ENCODE data around the gene C3orf20. TPM values are rescaled to one million over a fixed set of nuclear protein-coding genes. Genes with fewer than 3 reads are reported as not detected.

C3orf20 gene
- total and polyA plus RNA-seq, 2 experiments from 2014 or later, result not detected

GRCh38 chr3:14779069-14779685 is 104.2 kb downstream of the C3orf20 start:
- Histone ChIP-seq H3K9ac (no peak overlapping the region), H3K4me1 (ENCODE audit: insufficient read depth) (no peaks in the 10 kb centered on the region), H4K20me1 (ENCODE audit: insufficient read depth) (no peaks in the 10 kb centered on the region), H3K79me2 (ENCODE audit: insufficient read depth) (no peaks in the 10 kb centered on the region), H3F3A (ENCODE audit: insufficient read depth) (no peaks in the 10 kb centered on the region), H2AFZ (no peak overlapping the region), H3K4me2 (ENCODE audit: unreplicated experiment) (no peak overlapping the region), H3K9me3 (ENCODE audit: low read depth) (peaks cover 5% of the 10 kb centered on the region), H3K9me2 (ENCODE audit: insufficient read depth) (no peaks in the 10 kb centered on the region), H3K4me3 (no peak overlapping the region), H3K36me3 (ENCODE audit: low read depth) (no peaks in the 10 kb centered on the region), H3K27ac (no peak overlapping the region), H3K27me3 (replicated peaks; ENCODE audit: insufficient read depth) (no peaks in the 10 kb centered on the region)
- in situ Hi-C loops (cut with MboI), result no loop called here
- no peak for DNase-seq
- TF ChIP-seq EZH2 (IDR thresholded peaks at IDR 0.05; ENCODE audit: insufficient read depth, poor library complexity, severe bottlenecking), result no peak
- no peak for TF ChIP-seq EZH2phosphoT487 (IDR thresholded peaks at IDR 0.05; ENCODE audit: insufficient read depth, low read depth)
- WGBS, 2 experiments (ENCODE audit: low coverage in 1 of 2, low lambda C conversion rate in 2 of 2, missing lambda C conversion rate in 2 of 2), result 58 to 78% methylated on average over 2 of the region's 2 CpGs

GRCh38 chr3:14780927-14781507 is 106.1 kb downstream of the C3orf20 start:
- Histone ChIP-seq H3K9me3 (ENCODE audit: low read depth) (peaks cover 5% of the 10 kb centered on the region), H3K27me3 (replicated peaks; ENCODE audit: insufficient read depth) (no peaks in the 10 kb centered on the region), H3K36me3 (ENCODE audit: low read depth) (no peaks in the 10 kb centered on the region), H2AFZ (no peak overlapping the region), H3K9me2 (ENCODE audit: insufficient read depth) (no peaks in the 10 kb centered on the region), H3F3A (ENCODE audit: insufficient read depth) (no peaks in the 10 kb centered on the region), H3K79me2 (ENCODE audit: insufficient read depth) (no peaks in the 10 kb centered on the region), H3K4me2 (ENCODE audit: unreplicated experiment) (no peak overlapping the region), H4K20me1 (ENCODE audit: insufficient read depth) (no peaks in the 10 kb centered on the region), H3K27ac (no peak overlapping the region), H3K9ac (no peak overlapping the region), H3K4me1 (ENCODE audit: insufficient read depth) (no peaks in the 10 kb centered on the region), H3K4me3 (no peak overlapping the region)
- DNase-seq, result peak; percentile 71
- in situ Hi-C loops (cut with MboI), result no loop called here
- TF ChIP-seq EZH2phosphoT487 (IDR thresholded peaks at IDR 0.05; ENCODE audit: insufficient read depth, low read depth), result no peak
- WGBS, 2 experiments (ENCODE audit: low coverage in 1 of 2, low lambda C conversion rate in 2 of 2, missing lambda C conversion rate in 2 of 2), result 35 to 39% methylated on average over 12 of the region's 12 CpGs

- TF ChIP-seq EZH2phosphoT487 (IDR thresholded peaks at IDR 0.05; ENCODE audit: insufficient read depth, low read depth), result no peak
- TF ChIP-seq EZH2 (IDR thresholded peaks at IDR 0.05; ENCODE audit: insufficient read depth, poor library complexity, severe bottlenecking), result no peak
- no peaks in the 10 kb centered on the region for H3K36me3 ChIP-seq (ENCODE audit: low read depth)
- peaks cover 5% of the 10 kb centered on the region for H3K9me3 ChIP-seq (ENCODE audit: low read depth)
- H3K27ac ChIP-seq, result no peak overlapping the region
- no peaks in the 10 kb centered on the region for H3F3A ChIP-seq (ENCODE audit: insufficient read depth)
- no peaks in the 10 kb centered on the region for H3K4me1 ChIP-seq (ENCODE audit: insufficient read depth)
- H3K9me2 ChIP-seq (ENCODE audit: insufficient read depth), result no peaks in the 10 kb centered on the region
- no peaks in the 10 kb centered on the region for H3K79me2 ChIP-seq (ENCODE audit: insufficient read depth)
- no peaks in the 10 kb centered on the region for H4K20me1 ChIP-seq (ENCODE audit: insufficient read depth)
- H3K27me3 ChIP-seq (replicated peaks; ENCODE audit: insufficient read depth), result peaks cover 14% of the 10 kb centered on the region; the same call in 1 of the 2 replicates
- DNase-seq, result no peak
- no peak overlapping the region for H2AFZ ChIP-seq
- WGBS, 2 experiments (ENCODE audit: low coverage in 1 of 2, low lambda C conversion rate in 2 of 2, missing lambda C conversion rate in 2 of 2), result 51 to 77% methylated on average over 2 of the region's 2 CpGs
- H3K4me2 ChIP-seq (ENCODE audit: unreplicated experiment), result no peak overlapping the region
- in situ Hi-C loops (cut with MboI), result no loop called here
- H3K4me3 ChIP-seq, result no peak overlapping the region
- no peak overlapping the region for H3K9ac ChIP-seq
Observed at GRCh38 chr3:14783480-14784086, 108.6 kb downstream of the C3orf20 start.

DNA sequence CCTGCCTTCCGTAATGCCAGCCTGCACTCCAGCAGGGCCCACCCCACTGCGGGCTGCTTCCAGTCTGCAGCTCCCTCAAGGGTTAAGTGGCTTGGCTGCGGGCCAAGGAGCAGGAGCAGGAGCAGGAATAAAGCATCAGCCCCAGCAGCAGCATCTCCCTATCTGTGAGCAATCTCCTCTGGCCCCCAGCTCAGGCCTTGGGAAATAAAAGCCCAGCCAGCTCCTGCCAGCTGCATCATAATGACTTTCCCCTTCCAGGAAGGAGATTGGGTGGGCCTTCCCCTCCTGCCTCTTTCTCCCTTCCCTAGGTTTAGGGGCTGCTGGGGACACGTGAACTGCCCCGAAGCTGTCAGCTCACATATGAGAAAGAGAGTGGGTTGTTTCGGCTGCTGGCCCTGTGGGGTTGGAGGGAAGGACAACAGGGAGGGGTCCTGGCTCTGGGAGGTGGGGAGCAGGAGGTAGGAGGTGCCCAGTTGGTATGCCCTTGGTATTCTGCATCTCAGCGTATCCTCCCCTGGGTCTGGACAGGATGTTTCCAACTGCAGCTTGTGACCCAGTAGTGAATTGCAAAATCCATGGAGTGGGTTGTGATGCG is 109.2 kb downstream of the C3orf20 start:
- Histone ChIP-seq H3K27ac (no peak overlapping the region), H3K4me3 (no peak overlapping the region), H3K9me2 (ENCODE audit: insufficient read depth) (no peaks in the 10 kb centered on the region), H3K9ac (no peak overlapping the region), H3K27me3 (replicated peaks; ENCODE audit: insufficient read depth) (peaks cover 14% of the 10 kb centered on the region; the same call in 1 of the 2 replicates), H3K4me2 (ENCODE audit: unreplicated experiment) (no peak overlapping the region), H3K79me2 (ENCODE audit: insufficient read depth) (no peaks in the 10 kb centered on the region), H4K20me1 (ENCODE audit: insufficient read depth) (no peaks in the 10 kb centered on the region), H3K9me3 (ENCODE audit: low read depth) (peaks cover 2% of the 10 kb centered on the region), H2AFZ (no peak overlapping the region), H3K4me1 (ENCODE audit: insufficient read depth) (no peaks in the 10 kb centered on the region), H3K36me3 (ENCODE audit: low read depth) (no peaks in the 10 kb centered on the region), H3F3A (ENCODE audit: insufficient read depth) (no peaks in the 10 kb centered on the region)
- TF ChIP-seq EZH2 (IDR thresholded peaks at IDR 0.05; ENCODE audit: insufficient read depth, poor library complexity, severe bottlenecking) (no peak), EZH2phosphoT487 (IDR thresholded peaks at IDR 0.05; ENCODE audit: insufficient read depth, low read depth) (no peak)
- in situ Hi-C loops (cut with MboI), result no loop called here
- 32% methylated on average over 8 of the region's 8 CpGs for WGBS, 2 experiments (ENCODE audit: low coverage in 1 of 2, low lambda C conversion rate in 2 of 2, missing lambda C conversion rate in 2 of 2)
- DNase-seq, result no peak

Measured in GM23248 (cell line).